Upper lobe of left lung (tissue), 4 donors: ENCODE measurements around the gene PGBD5.

ENCODE experiments used
- CTCF ChIP-seq, 6 experiments: fragments of 450-650 bp in 4 of 6; fragments of 200-600 bp in 2 of 6; sonication (generic) in 2 of 6; IDR thresholded peaks; one replicate each; pipeline ENCODE4 v1.5.1; 2016 to 2019; ENCODE audit warnings: antibody characterized with exemption in 6 of 6
- EP300 ChIP-seq, 4 donors: sonication (generic); formaldehyde crosslinking; IDR thresholded peaks; one replicate each; pipeline ENCODE4 v1.5.1; 2017; ENCODE audit warnings: antibody characterized with exemption in 4 of 4, control low read depth in 2 of 4
- POLR2AphosphoS5 ChIP-seq, 2 donors: sonication (generic); formaldehyde crosslinking; IDR thresholded peaks; one replicate each; pipeline ENCODE4 v1.5.1; 2017; ENCODE audit warnings: antibody characterized with exemption in 2 of 2

GRCh38 chr1:230326971-230327891, 98.9 kb downstream of the PGBD5 start:
- TF ChIP-seq EP300 (IDR thresholded peaks at IDR 0.05) (no peak), CTCF (IDR thresholded peaks at IDR 0.05) (no peak), POLR2AphosphoS5 (IDR thresholded peaks at IDR 0.05) (no peak)
